GM18870 (cell line): ENCODE measurements around the gene SMIM12.

Experiments used
- ATAC-seq: cut with Tn5 transposase; IDR thresholded peaks from one replicate; pipeline ENCODE4 v1.9.1; 2021; ENCODE audit warnings: moderate library complexity; ENCODE audit not compliant: unreplicated experiment

SMIM12 gene

DNA sequence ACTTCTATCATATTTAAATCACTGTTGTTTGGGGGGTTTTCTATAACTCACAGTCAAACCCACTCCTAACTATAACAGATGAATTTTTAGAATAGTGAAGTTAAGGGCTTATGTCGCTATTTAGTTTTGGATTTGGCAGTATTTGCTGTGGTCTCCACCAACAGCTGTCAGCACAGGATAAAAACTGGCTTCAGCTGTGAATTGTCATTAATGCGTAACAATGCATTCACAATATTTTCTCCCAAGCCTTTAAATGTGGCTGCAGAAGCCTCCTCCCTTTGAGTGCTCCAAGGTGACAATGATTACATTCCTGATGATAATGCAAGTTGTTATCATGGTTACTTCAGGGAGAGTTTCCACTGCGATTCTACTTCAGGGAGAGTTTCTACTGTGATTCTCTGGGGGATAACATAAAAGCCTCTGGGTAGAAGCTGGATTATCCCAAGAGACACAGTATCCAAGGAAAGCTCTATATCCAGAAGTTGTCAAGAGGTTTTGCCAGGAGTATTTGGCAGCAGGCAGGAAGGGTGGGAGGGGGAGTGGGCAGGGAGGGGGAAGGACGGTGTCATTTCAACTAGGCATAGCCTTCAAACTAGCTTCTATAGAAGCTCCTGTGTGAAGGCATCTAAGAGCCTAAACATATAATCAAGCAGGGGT is 14.9 kb upstream of the SMIM12 start:
- ATAC-seq, result no peak

DNA sequence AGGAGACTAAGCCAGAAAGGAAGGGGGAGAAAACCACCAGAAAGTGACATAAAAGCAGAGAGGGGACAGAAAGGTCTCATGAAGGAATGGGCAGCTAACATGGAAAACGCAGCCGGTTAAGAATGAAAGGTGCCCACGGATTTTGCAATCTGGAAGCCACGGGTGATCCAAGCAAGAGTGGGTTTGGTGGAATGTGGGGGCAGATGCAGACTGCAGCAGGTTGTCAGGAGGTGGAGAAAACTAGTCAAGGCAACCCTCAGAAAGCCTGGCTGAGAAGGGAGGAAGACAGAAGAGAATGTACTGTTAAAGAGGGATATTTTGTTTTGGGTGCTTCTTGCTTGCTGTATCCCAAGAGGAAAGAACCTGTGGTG is 12.6 kb upstream of the SMIM12 start:
- no peak for ATAC-seq

DNA sequence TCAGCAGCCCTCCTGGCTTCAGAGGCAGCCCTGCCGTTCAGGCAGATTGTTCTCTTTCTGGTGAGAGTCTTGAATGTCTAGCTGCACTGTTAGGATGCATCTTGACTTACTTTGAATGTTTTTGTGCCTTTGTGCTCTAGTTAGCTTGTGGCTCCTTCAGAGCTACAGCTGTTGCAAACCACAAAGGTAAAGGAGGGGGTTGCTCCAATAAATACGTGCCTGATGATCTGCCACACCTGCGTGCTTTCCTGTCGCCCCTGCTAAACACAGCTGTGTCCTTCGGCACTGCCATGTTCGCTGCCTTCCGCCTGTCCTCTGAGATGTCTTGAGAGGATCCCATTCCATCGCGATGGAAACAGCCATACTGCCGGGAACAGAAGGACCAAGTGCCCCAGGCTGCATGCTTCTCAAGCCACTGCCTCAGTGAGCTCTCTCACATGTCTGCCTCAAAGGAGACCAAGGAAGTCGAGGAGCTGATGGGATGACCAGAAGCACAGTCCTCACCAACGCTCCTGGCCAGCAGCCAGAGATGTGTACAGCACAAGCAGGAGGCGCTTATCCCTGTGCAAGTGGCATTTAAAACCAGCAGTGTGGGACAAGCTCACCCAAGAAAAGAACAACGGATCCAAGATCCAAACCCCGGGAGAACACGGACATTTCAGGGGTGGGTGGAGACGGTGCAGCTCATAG is 12.0 kb upstream of the SMIM12 start:
- no peak for ATAC-seq

DNA sequence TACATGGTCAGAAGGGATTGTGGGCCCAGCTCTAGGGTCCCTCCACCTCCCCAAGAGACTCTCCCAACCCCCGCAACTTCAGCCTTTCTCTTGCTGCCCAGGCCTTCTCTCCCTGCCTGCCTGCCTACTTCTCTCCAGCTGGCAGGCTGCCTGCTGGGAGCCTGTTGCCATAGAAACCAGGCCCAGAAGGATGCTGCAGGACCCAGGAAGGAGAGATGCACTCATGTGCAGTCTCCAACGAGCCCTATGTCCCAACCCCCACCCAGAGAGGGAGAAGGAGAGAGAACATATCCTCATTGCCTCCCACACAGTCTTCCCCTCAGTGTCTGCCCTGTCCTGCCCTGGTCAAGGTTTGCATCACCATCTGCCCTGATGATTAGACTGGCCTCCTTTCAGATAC is 10.8 kb upstream of the SMIM12 start:
- ATAC-seq, result no peak

DNA sequence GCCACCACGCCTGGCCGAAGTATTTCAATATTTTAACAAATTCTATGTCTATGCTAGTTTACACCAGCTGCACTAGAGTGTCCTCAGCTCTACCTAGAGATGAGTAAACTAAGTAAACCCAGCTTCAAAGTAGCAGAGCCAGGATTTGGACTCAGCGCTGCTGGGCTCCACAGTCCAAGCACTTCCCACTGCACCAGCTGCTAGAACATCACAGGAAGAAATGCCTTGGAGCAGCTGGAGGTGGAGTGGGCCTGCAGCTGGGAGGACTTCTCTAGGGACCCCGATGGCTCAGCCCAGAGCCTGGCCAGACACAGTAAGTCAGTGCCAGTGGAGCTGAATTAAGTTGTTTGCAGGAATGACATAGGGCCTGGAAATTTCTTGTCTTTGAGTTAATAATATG is 10.2 kb upstream of the SMIM12 start:
- no peak for ATAC-seq

DNA sequence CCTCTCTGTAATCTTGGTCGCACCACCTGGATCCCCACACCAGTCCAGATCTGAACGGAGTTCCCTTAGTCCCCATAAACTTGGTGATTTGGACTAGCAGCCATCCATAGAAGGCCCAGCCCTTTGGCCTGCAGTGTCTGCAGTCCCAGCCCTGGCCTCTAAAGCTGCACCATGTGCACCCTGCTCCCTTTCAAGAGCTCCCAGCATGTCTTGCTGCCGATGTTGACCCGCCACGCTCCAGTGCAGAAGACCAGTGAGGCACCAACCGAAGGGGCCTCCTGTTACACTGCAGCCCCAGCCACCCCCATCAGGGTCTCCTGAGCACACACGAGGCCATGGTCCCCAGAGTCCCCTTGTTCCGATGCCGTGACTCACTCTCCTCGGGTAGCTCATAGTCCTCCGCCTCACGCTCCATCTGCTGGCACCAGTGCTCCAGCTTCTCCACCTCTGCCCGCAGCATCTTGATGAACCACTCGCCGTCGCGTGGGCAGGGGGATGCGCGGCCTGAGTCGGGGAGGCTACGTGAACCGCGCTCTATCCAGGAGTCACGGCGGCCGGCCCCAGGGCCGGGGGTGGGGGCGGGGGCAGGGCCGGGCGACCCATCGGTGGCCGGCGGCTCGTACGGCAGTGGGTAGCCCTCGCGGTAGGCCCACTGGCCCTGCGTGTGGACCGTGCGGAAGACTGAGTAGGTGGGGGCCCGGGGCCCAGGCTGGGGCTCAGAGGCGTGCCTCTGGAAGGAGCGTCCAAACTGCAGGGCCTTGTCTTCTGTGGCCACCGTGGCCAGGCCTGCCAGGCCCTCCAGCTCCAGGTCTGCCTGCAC is 8.9 kb upstream of the SMIM12 start:
- no peak for ATAC-seq

DNA sequence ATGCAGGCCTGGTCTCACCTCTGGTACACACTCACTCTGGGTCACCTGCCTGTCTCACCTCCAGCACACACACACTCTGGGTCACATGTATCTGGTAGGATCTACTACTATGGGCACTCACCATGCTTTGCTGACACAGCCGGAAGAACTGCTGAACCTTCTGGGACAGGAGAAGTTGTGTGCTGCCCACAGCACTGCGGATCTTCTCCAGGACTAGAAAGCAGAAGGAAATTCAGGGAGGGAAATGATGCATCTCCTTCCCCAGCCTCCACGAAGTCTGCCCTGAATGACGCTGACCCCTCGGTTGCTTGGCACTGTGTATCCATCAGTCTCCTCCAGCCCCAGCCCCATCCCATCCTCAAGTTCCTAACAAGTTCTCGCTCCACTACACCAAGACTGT is 7.9 kb upstream of the SMIM12 start:
- no peak for ATAC-seq

DNA sequence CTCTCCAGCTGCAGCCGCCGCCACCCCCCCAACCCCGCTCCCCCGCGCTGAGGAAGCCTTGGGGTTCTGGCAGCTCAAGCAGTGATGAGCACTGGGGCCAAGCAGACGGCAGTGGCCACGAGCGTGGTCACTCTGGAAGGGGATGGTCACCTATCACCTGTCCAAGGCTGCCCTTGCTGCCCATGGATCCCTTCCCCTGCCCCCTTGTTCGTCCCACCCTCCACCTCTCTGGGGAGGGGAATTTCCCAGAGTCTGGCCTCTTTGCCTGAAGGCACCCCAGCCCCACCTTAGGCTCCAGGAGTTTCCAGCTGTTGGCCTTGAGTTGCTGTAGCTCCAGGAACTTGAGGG is 7.2 kb upstream of the SMIM12 start:
- ATAC-seq, result no peak

DNA sequence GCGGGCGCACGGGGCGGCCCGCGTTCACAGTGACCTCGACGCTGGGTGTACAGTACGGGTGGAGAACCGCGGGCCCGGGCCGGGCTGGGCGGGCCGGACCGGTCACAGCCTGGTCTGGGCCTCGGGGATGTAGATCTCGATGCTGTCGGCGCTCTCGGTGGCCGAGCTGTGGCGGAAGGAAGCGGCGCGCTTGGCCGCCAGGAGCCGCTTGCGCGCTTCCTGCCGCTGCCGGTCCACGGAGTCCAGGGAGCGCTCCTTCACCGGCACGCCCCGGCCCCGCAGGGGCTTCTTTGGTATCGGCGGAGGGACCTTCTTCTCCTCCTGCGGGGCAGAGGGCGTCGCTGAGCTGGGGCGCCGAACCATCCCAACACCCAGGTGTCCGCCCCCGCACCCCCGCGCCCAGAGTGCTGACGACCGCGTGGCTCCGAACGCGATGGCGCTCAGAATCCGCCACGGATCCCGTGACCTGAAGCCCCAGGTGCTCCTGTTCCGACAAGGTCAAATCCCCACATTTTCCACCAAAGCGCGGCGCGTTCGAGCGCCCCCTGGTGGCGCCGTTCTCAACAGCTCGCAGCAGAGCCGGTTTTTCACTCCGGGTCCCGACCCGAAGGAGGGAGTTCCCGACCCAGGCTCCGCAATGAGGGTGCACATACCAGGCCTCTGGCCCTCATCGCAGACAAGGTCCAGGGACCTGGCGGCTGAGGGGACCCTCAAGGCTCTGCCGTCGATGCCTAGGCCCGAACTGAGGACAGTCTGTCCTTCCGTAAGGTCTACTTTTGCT is 6.6 kb upstream of the SMIM12 start:
- ATAC-seq, result peak; percentile 45

DNA sequence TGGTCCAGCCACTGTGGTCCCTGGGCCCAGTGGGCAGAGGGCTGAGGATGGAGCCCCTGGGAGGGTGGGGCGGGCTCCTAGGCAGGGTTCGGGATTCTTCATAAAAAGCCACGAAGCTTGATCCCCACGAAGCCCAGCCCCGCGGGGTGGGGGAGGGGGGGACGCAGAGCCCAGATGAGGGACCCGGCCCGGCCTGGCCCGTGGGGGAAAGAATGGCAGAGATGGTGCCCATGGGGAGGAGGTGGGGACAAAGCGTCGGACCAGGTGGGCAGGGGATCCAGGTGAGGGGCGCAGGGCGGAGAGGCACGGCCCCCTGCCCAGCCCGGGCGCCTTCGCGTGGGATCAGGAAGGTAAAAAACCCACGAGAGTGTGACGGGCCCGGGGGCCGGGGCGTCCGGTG is 6.0 kb upstream of the SMIM12 start:
- no peak for ATAC-seq

DNA sequence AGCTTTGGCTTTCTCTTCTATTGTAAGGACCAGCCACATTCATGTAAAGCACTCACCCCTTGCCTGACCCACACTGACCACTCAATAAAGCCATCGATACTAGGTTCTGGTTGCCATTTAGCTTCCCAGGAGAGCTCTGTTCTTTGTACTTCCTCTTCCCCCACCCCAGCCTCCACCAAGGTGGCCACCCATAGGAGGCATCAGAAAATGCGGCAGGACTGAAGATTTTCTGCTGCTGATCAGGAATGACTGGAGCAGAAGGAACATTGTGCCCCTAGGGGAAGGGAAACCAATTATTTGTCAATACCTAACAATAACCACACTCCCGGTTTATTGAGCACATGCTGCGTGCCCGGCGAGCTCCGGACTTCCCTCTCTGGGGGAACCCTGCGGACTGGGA is 5.2 kb upstream of the SMIM12 start:
- no peak for ATAC-seq

DNA sequence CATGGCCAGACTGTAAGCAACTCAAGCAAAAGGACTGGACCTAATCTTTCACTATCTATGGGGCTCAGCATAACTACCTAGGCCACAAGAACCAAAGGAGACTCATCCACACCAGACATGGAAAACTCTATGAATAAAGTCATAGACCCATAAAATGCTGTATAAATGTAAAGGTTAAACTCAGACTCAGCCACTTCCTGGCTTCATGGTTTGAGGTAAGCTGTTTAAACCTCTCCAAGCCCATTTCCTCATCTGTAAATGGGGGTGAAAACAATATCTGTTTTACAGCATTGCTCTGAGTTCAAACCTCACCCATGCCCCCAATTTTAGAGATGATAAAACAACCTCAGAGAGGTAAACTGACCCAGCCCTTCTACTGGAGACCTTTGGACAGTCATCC is 4.0 kb upstream of the SMIM12 start:
- ATAC-seq, result no peak

DNA sequence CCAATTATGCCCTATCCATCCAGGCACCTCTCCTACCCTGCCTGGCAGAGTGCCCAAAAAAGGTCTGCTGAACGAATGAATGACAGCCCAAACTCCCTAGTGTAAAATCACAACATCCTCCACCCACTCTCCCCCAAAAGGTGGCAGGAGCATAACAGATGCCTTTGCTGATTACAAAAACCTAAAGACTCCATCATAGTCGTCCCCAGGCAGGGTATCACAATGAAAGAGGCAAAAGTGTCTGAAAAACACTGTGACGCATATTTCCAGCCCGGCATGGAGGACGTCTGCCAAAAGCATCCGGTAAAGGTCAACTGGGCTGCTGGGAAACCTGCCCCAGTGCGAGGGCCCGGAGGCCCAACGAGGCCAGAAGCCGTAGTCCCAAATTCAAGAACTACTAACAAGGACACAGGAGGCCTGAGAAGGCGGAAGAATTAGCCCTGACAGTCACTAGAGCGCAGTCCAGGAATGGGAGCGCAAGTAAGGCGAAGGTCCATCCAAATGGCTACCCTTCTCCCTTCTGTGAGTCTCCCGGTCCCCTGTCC is 576 bp downstream of the SMIM12 start:
- no peak for ATAC-seq

DNA sequence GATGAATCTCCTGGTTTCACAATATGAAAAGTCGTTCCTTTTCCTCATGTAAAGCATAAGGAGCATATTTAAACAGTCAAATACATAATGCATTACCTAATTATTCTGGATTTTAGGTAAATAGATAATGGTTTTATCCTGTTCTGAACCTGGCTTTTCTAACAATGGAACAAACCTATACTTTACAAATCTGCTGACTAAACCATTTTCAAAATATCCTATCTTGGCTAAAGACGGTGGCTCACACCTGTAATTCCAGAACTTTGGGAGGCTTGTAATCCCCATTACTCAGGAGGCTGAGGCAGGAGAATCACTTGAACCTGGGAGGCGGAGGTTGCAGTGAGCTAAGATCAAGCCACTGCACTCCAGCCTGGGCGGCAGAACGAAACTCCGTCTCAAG is 2.9 kb downstream of the SMIM12 start:
- ATAC-seq, result no peak

DNA sequence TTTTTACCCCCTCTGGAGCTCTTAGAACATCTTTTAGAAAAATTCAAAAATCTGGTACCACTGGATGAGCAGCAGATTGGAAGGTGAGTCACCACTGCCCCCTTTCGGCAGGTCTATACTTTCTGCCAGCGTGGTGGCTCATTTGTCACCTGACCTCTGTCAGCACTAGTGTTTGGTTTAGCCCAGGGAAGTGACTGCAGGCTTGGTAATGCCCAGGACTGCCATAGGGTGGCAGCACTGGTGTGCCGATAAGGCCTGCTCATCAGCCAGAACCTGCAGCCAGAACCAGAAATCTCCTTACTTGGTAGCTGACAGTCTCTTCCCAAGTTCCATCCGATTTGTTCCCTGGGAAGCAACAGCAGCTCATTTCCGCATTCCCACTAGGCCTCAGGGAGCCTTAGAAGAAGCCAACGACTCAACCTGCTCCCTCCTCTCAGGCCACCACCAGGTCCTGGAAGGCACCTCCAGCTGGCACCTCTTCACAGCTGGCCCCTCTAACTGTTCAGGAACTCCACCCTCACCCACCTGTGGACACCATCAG is 6.8 kb downstream of the SMIM12 start:
- ATAC-seq, result peak; percentile 77

DNA sequence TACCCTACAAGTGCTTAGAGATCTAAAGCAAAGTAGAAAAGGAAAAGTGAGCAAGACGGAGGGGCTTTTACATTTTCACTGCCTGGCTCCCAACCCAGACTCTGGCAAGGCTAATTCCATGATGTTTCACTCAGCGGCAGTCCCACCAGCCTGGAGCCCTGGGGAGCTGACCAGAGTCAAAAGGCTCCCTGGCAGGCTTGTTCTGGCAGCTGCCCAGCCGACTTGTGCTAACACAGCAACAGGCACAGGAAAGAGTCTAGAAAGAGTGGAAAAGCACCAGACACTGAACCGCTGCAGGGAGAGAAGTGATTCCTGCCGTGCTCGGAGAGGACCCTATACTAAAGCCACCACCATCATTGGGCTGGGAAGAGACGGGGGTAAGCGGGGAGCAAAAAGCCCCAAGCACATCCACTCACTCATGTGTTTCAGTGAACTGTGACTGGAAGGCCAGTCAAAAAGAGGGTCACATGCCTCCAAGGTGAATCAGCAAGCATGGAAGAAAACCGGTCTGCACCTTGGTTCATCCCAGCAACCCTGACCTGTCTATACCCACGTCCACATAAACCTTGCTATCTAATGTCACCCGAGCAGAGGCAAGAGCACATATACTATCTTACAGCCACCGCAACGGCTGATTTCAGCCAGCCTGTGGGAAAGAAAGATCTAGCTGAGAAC is 8.0 kb downstream of the SMIM12 start:
- ATAC-seq, result no peak

DNA sequence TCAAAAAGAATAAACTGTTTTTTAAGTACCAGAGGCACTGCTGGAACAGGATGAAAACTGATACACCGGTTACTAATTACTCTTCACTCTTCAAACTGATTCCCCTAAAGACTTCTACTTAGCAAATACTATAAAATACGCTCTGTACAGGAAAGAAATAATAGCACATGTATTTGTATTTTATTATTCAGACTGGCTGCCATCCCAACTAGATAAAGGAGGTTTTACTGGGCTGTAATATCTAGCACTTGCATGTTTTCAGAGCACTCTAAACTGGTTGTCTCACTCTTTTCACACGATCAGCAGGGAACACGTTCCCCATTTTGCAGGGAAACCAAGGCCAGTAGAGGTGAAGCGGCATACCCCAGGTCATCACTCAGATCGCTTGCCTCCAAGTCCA is 9.2 kb downstream of the SMIM12 start:
- ATAC-seq, result no peak

DNA sequence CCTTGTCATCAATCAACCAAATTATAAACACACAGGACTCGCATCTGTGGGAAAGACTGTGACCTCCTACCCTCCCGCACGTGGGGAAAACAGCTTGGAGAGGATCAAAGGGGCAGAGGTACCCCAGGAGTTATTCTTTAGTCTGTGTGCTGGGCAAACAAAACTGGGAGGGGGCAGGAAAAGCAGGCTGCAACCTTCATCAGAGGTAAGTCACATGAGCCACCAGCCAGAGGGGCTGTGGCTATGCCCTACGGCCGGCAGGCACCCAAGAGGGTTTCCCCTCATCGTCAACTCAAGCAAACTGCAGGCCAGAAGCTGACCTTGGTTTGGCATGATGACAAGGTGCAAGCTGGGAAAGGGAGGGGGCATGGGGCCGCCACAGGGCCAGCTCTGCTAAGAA is 12.5 kb downstream of the SMIM12 start:
- ATAC-seq, result no peak

DNA sequence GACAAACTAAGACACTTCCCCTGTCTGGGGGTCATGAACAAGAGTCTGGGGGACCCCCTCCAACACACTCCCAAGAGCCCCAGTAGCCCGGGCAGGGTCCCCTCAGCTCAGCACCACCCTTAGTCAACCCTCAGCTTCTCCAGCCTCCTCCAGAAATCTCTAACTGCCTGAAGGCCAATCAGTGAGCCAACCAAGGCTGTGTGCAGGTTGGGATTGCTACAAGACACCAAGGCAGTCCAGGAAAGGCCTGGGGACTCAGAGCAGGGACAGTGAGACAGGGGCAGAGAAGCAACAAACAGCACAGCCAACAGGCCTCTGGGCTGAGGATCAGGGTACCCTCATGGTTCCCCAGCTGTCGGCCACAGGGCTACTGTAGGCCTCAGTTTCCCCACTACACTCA is 13.3 kb downstream of the SMIM12 start:
- ATAC-seq, result no peak

DNA sequence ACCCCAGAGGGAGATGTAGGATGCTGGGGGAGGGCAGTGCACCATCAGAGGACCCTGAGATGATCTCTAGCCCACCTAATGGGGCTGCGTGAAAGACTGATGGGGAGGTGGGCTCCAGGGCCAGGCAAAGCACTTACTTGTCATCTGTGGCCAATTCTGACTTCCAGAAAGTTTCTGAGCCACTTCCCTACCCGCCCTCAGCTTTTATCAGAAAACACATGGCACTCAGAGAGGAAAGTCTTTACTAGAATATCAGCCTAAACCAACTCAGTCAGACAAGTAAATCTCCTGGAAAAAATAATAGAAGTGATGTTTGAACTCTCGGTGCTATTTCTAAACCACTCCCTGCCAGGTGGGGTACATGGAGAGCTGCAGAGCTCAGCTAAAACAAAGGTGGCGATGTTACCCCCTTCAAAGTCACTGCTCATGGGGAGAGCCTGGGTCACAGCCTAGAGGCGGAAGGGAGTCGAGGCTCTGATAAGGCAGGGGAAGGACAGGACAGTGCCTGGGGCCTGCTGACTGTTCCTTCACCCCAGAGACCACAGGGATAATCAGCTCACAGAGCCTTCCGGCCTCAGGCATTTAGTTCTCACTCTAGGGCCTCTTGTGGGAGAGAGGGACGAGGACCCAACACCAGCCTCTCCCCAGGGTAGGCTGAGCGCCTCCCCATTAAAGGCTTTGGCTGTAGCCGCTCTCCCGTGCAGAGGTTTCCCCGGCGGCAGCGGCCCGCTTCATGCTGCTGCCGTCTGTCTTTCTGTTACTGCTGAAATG is 14.2 kb downstream of the SMIM12 start:
- no peak for ATAC-seq
